ENCODE data around the gene CADM1. TPM values are rescaled to one million over a fixed set of nuclear protein-coding genes. Genes with fewer than 3 reads are reported as not detected.

The CADM1 gene
- total and polyA plus RNA-seq, 10 of the 15 experiments (the other 5 are each of a cell fraction or from before 2014, with no cell fraction given) = 0.03 to 0.48 (median 0.15) TPM; not detected in 3

DNA sequence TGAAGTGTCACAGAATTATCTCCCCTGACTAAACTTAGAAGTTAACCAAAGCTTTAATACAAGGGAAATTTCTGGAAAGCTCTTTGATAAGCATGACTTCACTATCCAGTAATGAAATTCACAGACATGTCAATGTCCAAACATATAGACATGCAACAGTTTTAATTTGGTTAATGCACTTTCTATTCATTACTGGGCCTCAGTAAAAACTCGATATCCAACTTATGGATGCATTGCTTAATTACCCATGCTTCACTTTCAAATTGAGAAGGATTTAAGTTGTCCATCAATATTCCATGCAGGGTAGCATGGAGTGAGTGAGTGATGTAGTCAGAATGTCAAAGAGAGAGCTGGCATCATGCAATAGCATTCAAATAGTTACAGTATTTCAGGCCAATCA lies 197.5 kb downstream of the CADM1 start:
- ChIA-PET CTCF (no interaction called here), RAD21 (ENCODE audit: unreplicated experiment) (no interaction called here), SMC1A (ENCODE audit: uncharacterized antibody, unreplicated experiment) (no interaction called here), POLR2A (no interaction called here)
- H3K4me3 ChIP-seq = no peak overlapping the region
- 0% methylated on average over 1 of the region's 1 CpG for WGBS (ENCODE audit: insufficient coverage, insufficient replicate concordance, low lambda C conversion rate, missing lambda C conversion rate)
- intact Hi-C loops (cut with micrococcal nuclease; ENCODE audit: unreplicated experiment) (no loop called here), in situ Hi-C loops (cut with MboI) (no loop called here)
- no peaks in the 10 kb centered on the region for H3K27me3 ChIP-seq (replicated peaks in 1 of 2; ENCODE audit: control insufficient read depth in 2 of 2, insufficient read depth in 2 of 2, low read length in 1 of 2)
- no peaks in the 10 kb centered on the region for H3K79me2 ChIP-seq (ENCODE audit: control insufficient read depth, insufficient read depth, low read length)
- H3K36me3 ChIP-seq (ENCODE audit: control insufficient read depth in 2 of 2, insufficient read depth in 2 of 2, low read length in 1 of 2) = no peaks in the 10 kb centered on the region
- no peak for TF ChIP-seq ZSCAN29 (IDR thresholded peaks at IDR 0.05)
- TF ChIP-seq WRNIP1 (IDR thresholded peaks at IDR 0.05; ENCODE audit: borderline replicate concordance, low read depth, low read length) = no peak
- no peak for TF ChIP-seq RB1 (IDR thresholded peaks at IDR 0.05; ENCODE audit: borderline replicate concordance)
- no peak for TF ChIP-seq KAT2A (conservative IDR thresholded peaks at IDR 0.05; ENCODE audit: control insufficient read depth, low read depth, low read length)
- no peak for TF ChIP-seq GATAD2B (conservative IDR thresholded peaks at IDR 0.05; ENCODE audit: low read depth)
- TF ChIP-seq MEF2A (IDR thresholded peaks at IDR 0.05; ENCODE audit: insufficient read depth, low read depth, low read length) = no peak
- no peak for FAIRE-seq
- no peaks in the 10 kb centered on the region for H3K4me1 ChIP-seq (ENCODE audit: control insufficient read depth, insufficient read depth, low read length)
- no peaks in the 10 kb centered on the region for H3K9me3 ChIP-seq (replicated peaks; ENCODE audit: control insufficient read depth, insufficient read depth, low read length)
- H4K20me1 ChIP-seq (ENCODE audit: control insufficient read depth, insufficient read depth) = no peaks in the 10 kb centered on the region
- H3K27ac ChIP-seq (ENCODE audit: control insufficient read depth, insufficient read depth) = no peak overlapping the region
- no peak overlapping the region for H3K4me2 ChIP-seq (ENCODE audit: control insufficient read depth, insufficient read depth)
- no peak overlapping the region for H3K9ac ChIP-seq (ENCODE audit: control insufficient read depth, insufficient read depth, low read length)
- DNase-seq (ENCODE audit: low read depth, low spot score) = no peak
- no peak overlapping the region for H2AFZ ChIP-seq (ENCODE audit: control insufficient read depth, low read depth, low read length)
- no peak for ATAC-seq
- BruUV-seq (replicated peaks) = no TSS peak

DNA sequence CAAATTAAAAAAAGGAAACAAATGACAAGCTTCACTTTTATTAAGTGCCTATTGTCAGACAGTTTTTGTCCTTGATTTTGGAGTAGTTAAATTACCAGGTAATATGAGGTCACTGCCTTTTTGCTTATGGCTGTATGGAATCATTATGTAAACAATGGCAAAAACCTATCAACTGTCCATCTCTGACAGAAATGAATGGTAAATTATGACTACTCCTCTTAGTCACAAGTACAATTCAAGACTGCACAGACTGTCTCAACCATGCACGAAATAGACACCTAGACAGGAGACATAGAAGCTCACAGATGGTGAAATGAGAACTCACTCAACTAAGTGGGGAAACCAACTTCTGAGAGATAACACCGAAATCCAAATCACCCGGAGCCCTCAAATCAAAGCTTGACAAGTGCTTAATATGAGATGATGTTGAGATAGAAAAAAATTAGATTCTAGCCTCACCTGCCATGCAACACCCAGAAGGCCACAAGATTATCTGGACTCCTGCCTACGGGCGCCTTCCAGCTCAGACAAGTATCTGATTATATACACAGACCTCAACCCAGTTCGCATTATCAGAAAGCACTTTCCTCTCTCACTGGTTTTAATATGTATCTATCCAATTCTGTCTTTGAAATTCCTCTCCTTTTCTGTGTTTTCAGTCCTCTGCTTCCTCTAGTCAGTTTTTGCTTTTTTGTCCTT lies 199.3 kb downstream of the CADM1 start:
- no peaks in the 10 kb centered on the region for H3K27me3 ChIP-seq (replicated peaks in 1 of 2; ENCODE audit: control insufficient read depth in 2 of 2, insufficient read depth in 2 of 2, low read length in 1 of 2)
- ATAC-seq (no peak), DNase-seq (ENCODE audit: low read depth, low spot score) (no peak), FAIRE-seq (no peak)
- H3K4me1 ChIP-seq (ENCODE audit: control insufficient read depth, insufficient read depth, low read length) = no peaks in the 10 kb centered on the region
- ChIA-PET CTCF (interaction anchor here (1.4 kb wide), 1 partner anchor 911 kb away, joined by 3 read pairs; no protein-coding TSS in a partner anchor), POLR2A (no interaction called here), SMC1A (ENCODE audit: uncharacterized antibody, unreplicated experiment) (no interaction called here), RAD21 (ENCODE audit: unreplicated experiment) (no interaction called here)
- no peak overlapping the region for H2AFZ ChIP-seq (ENCODE audit: control insufficient read depth, low read depth, low read length)
- no peaks in the 10 kb centered on the region for H4K20me1 ChIP-seq (ENCODE audit: control insufficient read depth, insufficient read depth)
- H3K9ac ChIP-seq (ENCODE audit: control insufficient read depth, insufficient read depth, low read length) = no peak overlapping the region
- in situ Hi-C loops (cut with MboI) (no loop called here), intact Hi-C loops (cut with micrococcal nuclease; ENCODE audit: unreplicated experiment) (no loop called here)
- no peaks in the 10 kb centered on the region for H3K9me3 ChIP-seq (replicated peaks; ENCODE audit: control insufficient read depth, insufficient read depth, low read length)
- BruUV-seq (replicated peaks) = no TSS peak
- H3K4me2 ChIP-seq (ENCODE audit: control insufficient read depth, insufficient read depth) = no peak overlapping the region
- H3K4me3 ChIP-seq = no peak overlapping the region
- 52% methylated on average over 6 of the region's 6 CpGs for WGBS (ENCODE audit: insufficient coverage, insufficient replicate concordance, low lambda C conversion rate, missing lambda C conversion rate)
- no peak overlapping the region for H3K27ac ChIP-seq (ENCODE audit: control insufficient read depth, insufficient read depth)
- no peaks in the 10 kb centered on the region for H3K36me3 ChIP-seq (ENCODE audit: control insufficient read depth in 2 of 2, insufficient read depth in 2 of 2, low read length in 1 of 2)
- no peaks in the 10 kb centered on the region for H3K79me2 ChIP-seq (ENCODE audit: control insufficient read depth, insufficient read depth, low read length)
- TF ChIP-seq, protein P1, sequence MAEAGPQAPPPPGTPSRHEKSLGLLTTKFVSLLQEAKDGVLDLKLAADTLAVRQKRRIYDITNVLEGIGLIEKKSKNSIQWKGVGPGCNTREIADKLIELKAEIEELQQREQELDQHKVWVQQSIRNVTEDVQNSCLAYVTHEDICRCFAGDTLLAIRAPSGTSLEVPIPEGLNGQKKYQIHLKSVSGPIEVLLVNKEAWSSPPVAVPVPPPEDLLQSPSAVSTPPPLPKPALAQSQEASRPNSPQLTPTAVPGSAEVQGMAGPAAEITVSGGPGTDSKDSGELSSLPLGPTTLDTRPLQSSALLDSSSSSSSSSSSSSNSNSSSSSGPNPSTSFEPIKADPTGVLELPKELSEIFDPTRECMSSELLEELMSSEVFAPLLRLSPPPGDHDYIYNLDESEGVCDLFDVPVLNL (IDR thresholded peaks at IDR 0.05; ENCODE audit: low read depth, low read length) = no peak
- TF ChIP-seq, protein P2, sequence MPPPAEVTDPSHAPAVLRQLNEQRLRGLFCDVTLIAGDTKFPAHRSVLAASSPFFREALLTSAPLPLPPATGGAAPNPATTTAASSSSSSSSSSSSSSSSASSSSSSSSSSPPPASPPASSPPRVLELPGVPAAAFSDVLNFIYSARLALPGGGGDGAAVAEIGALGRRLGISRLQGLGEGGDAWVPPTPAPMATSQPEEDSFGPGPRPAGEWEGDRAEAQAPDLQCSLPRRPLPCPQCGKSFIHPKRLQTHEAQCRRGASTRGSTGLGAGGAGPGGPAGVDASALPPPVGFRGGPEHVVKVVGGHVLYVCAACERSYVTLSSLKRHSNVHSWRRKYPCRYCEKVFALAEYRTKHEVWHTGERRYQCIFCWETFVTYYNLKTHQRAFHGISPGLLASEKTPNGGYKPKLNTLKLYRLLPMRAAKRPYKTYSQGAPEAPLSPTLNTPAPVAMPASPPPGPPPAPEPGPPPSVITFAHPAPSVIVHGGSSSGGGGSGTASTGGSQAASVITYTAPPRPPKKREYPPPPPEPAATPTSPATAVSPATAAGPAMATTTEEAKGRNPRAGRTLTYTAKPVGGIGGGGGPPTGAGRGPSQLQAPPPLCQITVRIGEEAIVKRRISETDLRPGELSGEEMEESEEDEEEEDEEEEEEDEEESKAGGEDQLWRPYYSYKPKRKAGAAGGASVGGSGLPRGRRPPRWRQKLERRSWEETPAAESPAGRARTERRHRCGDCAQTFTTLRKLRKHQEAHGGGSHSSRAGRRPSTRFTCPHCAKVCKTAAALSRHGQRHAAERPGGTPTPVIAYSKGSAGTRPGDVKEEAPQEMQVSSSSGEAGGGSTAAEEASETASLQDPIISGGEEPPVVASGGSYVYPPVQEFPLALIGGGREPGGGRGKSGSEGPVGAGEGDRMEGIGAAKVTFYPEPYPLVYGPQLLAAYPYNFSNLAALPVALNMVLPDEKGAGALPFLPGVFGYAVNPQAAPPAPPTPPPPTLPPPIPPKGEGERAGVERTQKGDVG (CRISPR knock-in tag; IDR thresholded peaks at IDR 0.05) = no peak
- TF ChIP-seq YY1 (IDR thresholded peaks at IDR 0.05; ENCODE audit: low read depth, low read length) = no peak
- TF ChIP-seq RCOR1 (conservative IDR thresholded peaks at IDR 0.05; ENCODE audit: low read depth, low read length) = no peak
- no peak for TF ChIP-seq POU2F2 (IDR thresholded peaks at IDR 0.05; ENCODE audit: borderline replicate concordance, low read depth, low read length)
